ENCODE data around the gene EYS. TPM values are rescaled to one million over a fixed set of nuclear protein-coding genes. Genes with fewer than 3 reads are reported as not detected.
"Not testable (repeated sequence)": the region's sequence is repeated elsewhere in the genome, so short reads cannot be mapped to it uniquely, and the experiment has no call there.

The EYS gene
- total RNA-seq, 2 donors from 2014 or later = not detected

GRCh38 chr6:65402564-65402963, 304.5 kb downstream of the EYS start:
- Mint-ChIP-seq H3K4me1 (ENCODE audit: low read depth) (no peaks in the 10 kb centered on the region), H3K9me3 (peaks cover 6 to 7% of the 10 kb centered on the region in 2 donors), H3K27ac (no peak overlapping the region), H3K36me3 (ENCODE audit: insufficient read depth in 2 of 2) (no peaks in the 10 kb centered on the region), H3K4me3 (no peak overlapping the region), H3K27me3 (ENCODE audit: low read depth) (no peaks in the 10 kb centered on the region)
- no peak for DNase-seq
- no peak for ATAC-seq (replicated peaks in 1 of 2)

GRCh38 chr6:65399355-65400084, 307.5 kb downstream of the EYS start:
- peaks cover 4 to 22% of the 10 kb centered on the region in 2 donors for H3K9me3 Mint-ChIP-seq
- no peak overlapping the region for H3K4me3 Mint-ChIP-seq
- H3K4me1 Mint-ChIP-seq (ENCODE audit: low read depth) = no peaks in the 10 kb centered on the region
- no peak for ATAC-seq (replicated peaks in 1 of 2)
- H3K36me3 Mint-ChIP-seq (ENCODE audit: insufficient read depth in 2 of 2) = no peaks in the 10 kb centered on the region
- H3K27me3 Mint-ChIP-seq (ENCODE audit: low read depth) = no peaks in the 10 kb centered on the region
- no peak for DNase-seq
- no peak overlapping the region for H3K27ac Mint-ChIP-seq

- DNase-seq (no peak), ATAC-seq (replicated peaks in 1 of 2) (no peak)
- Mint-ChIP-seq H3K4me3 (no peak overlapping the region), H3K36me3 (ENCODE audit: insufficient read depth in 2 of 2) (no peaks in the 10 kb centered on the region), H3K9me3 (peaks cover 2 to 23% of the 10 kb centered on the region in 2 donors), H3K4me1 (ENCODE audit: low read depth) (no peaks in the 10 kb centered on the region), H3K27me3 (ENCODE audit: low read depth) (no peaks in the 10 kb centered on the region), H3K27ac (no peak overlapping the region)
These were observed 308.2 kb downstream of the EYS start for GRCh38 chr6:65398851-65399250.

DNA sequence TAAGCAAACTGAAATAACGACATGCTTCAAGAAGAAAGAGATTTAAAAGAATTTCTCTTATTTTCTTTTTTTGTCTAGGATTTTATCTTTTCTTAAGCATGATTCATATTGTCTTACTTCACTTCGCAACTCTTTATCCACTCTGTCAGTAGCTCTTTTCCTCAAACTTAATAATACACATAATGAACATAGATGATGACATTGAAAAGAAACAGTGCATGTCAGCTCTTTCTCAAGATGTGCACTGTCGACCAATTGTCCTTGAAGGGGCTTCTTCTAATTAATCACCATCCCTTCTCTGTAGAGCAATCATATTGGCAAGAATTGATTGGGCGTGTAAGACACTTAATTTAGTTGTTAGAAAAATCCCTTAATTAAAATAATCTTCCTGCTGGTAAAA, 356.5 kb downstream of the EYS start:
- H3K36me3 Mint-ChIP-seq (ENCODE audit: insufficient read depth in 2 of 2) = peaks cover 0 to 2% of the 10 kb centered on the region in 2 donors
- H3K4me1 Mint-ChIP-seq (ENCODE audit: low read depth) = no peaks in the 10 kb centered on the region
- H3K27me3 Mint-ChIP-seq (ENCODE audit: low read depth) = no peaks in the 10 kb centered on the region
- H3K4me3 Mint-ChIP-seq = no peak overlapping the region
- no peak overlapping the region for H3K27ac Mint-ChIP-seq
- ATAC-seq (replicated peaks in 1 of 2) (no peak), DNase-seq (no peak)
- H3K9me3 Mint-ChIP-seq = peaks cover 2 to 10% of the 10 kb centered on the region in 2 donors

DNA sequence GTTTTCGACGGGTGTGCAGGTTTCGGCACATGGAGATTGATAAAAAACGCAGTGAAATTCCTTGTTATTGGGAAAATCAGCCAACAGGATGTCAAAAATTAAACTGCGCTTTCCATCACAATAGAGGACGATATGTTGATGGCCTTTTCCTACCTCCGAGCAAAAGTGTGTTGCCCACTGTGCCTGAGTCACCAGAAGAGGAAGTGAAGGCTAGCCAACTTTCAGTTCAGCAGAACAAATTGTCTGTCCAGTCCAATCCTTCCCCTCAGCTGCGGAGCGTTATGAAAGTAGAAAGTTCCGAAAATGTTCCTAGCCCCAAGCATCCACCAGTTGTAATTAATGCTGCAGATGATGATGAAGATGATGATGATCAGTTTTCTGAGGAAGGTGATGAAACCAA, 404.4 kb downstream of the EYS start:
- H3K36me3 Mint-ChIP-seq (ENCODE audit: insufficient read depth in 2 of 2); H3K4me3 Mint-ChIP-seq; ATAC-seq (replicated peaks in 1 of 2); H3K9me3 Mint-ChIP-seq; H3K27me3 Mint-ChIP-seq (ENCODE audit: low read depth); H3K4me1 Mint-ChIP-seq (ENCODE audit: low read depth); H3K27ac Mint-ChIP-seq; DNase-seq: not testable (repeated sequence)

DNA sequence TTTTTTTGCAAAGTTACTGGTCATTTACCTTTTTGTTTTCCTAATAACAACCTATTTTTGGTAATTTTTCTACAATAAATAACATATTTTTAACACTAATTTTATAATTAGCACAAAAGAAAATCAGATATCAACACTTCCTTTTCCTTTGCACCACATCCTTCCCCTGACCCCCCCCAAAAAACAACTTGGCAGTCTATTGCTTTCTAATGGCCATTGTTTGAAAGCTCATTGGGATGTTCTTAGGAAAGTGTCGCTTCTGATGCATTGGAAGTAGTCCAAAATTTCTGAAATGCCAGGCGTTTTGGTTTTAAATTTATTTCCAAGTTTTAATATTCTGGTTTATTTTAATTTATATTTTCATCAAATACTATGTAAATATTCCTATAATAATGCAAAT, 407.8 kb downstream of the EYS start:
- Mint-ChIP-seq H3K36me3 (ENCODE audit: insufficient read depth in 2 of 2) (peaks cover 0 to 1% of the 10 kb centered on the region in 2 donors), H3K4me3 (no peak overlapping the region), H3K27ac (no peak overlapping the region), H3K27me3 (ENCODE audit: low read depth) (no peaks in the 10 kb centered on the region), H3K4me1 (ENCODE audit: low read depth) (no peaks in the 10 kb centered on the region), H3K9me3 (no peaks in the 10 kb centered on the region)
- ATAC-seq (replicated peaks in 1 of 2) (no peak), DNase-seq (no peak)

GRCh38 chr6:65295812-65296211, 411.2 kb downstream of the EYS start:
- peaks cover 3 to 8% of the 10 kb centered on the region in 2 donors for H3K9me3 Mint-ChIP-seq
- ATAC-seq (replicated peaks in 1 of 2) (no peak), DNase-seq (no peak)
- peaks cover 1 to 2% of the 10 kb centered on the region in 2 donors for H3K36me3 Mint-ChIP-seq (ENCODE audit: insufficient read depth in 2 of 2)
- no peak overlapping the region for H3K4me3 Mint-ChIP-seq
- H3K27ac Mint-ChIP-seq = no peak overlapping the region
- no peaks in the 10 kb centered on the region for H3K4me1 Mint-ChIP-seq (ENCODE audit: low read depth)
- no peaks in the 10 kb centered on the region for H3K27me3 Mint-ChIP-seq (ENCODE audit: low read depth)

DNA sequence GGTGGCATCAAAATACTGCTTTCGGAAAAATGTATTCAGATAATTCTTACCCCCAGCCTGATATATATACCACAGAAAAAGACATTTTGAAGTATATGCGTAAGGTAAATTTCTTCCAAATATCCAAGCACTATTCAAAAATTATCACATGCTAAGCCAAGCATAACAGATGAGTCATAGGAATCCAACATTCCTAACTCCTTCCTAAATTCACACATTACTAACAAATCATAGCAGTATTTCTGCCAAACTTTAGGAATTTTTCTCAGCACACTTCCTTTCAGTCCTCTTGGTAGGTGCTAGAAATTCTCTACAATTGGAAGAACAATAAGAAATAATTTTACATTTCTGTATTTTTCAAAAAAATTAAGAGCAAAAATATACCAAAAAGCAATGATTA, 417.5 kb downstream of the EYS start:
- peaks cover 3 to 8% of the 10 kb centered on the region in 2 donors for H3K9me3 Mint-ChIP-seq
- no peaks in the 10 kb centered on the region for H3K4me1 Mint-ChIP-seq (ENCODE audit: low read depth)
- DNase-seq (no peak), ATAC-seq (replicated peaks in 1 of 2) (no peak)
- H3K36me3 Mint-ChIP-seq (ENCODE audit: insufficient read depth in 2 of 2) = peaks cover 1% of the 10 kb centered on the region in 2 donors
- no peak overlapping the region for H3K4me3 Mint-ChIP-seq
- H3K27ac Mint-ChIP-seq = no peak overlapping the region
- no peaks in the 10 kb centered on the region for H3K27me3 Mint-ChIP-seq (ENCODE audit: low read depth)

- Mint-ChIP-seq H3K4me3 (no peak overlapping the region), H3K27ac (no peak overlapping the region), H3K27me3 (ENCODE audit: low read depth) (no peaks in the 10 kb centered on the region), H3K9me3 (no peaks in the 10 kb centered on the region), H3K4me1 (ENCODE audit: low read depth) (no peaks in the 10 kb centered on the region), H3K36me3 (ENCODE audit: insufficient read depth in 2 of 2) (no peaks in the 10 kb centered on the region)
- ATAC-seq (replicated peaks in 1 of 2) (no peak), DNase-seq (no peak)
These were observed 421.8 kb downstream of the EYS start for GRCh38 chr6:65285275-65285674.

DNA sequence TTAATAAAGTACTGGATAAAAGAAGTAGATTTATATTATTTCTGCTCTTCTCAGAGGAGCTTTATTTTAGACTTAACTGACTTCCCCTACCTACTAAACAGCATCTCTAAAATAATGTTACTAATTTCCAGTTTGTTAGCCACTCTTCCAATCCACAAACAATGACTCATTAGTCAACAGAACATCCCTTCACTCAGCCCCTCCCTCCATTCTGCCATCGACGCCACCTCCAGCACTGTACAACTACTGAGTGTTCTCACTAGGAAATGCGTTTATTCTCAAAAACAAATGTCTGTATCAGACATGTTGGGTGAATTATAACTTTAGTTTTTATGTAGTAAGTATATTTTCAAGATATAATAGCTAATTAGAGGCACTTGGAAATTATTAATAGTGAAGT, 427.0 kb downstream of the EYS start:
- no peak for ATAC-seq (replicated peaks in 1 of 2)
- H3K27ac Mint-ChIP-seq = no peak overlapping the region
- H3K27me3 Mint-ChIP-seq (ENCODE audit: low read depth) = no peaks in the 10 kb centered on the region
- H3K4me1 Mint-ChIP-seq (ENCODE audit: low read depth) = no peaks in the 10 kb centered on the region
- no peaks in the 10 kb centered on the region for H3K36me3 Mint-ChIP-seq (ENCODE audit: insufficient read depth in 2 of 2)
- H3K4me3 Mint-ChIP-seq = no peak overlapping the region
- peaks cover 2 to 7% of the 10 kb centered on the region in 2 donors for H3K9me3 Mint-ChIP-seq
- no peak for DNase-seq

DNA sequence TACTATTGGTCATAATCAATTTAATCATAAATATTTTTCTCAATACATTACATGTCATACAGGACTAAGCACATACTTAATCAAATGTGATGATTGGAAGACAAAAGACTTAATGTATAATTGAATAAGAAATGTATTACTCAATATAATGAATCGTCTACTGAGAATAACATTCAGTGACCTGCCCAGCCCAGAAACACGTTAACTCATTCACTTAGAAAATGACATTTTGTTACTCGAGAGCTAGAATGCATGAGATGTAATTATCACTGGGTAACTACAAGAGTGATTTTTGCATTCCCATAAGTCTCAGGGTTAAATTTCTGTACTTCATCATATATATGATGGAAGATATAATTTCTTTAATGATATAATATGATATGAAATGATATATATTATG, 444.8 kb downstream of the EYS start:
- no peak overlapping the region for H3K4me3 Mint-ChIP-seq
- no peak for ATAC-seq (replicated peaks in 1 of 2)

GRCh38 chr6:65259982-65260381, 447.0 kb downstream of the EYS start:
- Mint-ChIP-seq H3K36me3 (ENCODE audit: insufficient read depth in 2 of 2) (peaks cover 0 to 2% of the 10 kb centered on the region in 2 donors), H3K27ac (no peak overlapping the region), H3K4me1 (ENCODE audit: low read depth) (no peaks in the 10 kb centered on the region), H3K4me3 (no peak overlapping the region), H3K9me3 (peaks cover 2% of the 10 kb centered on the region in 2 donors), H3K27me3 (ENCODE audit: low read depth) (no peaks in the 10 kb centered on the region)
- no peak for ATAC-seq (replicated peaks in 1 of 2)
- DNase-seq = no peak

More for the DNA sequence above, 444.8 kb downstream of the EYS start:
- H3K4me1 Mint-ChIP-seq (ENCODE audit: low read depth) = no peaks in the 10 kb centered on the region
- H3K27me3 Mint-ChIP-seq (ENCODE audit: low read depth) = no peaks in the 10 kb centered on the region
- peaks cover 0 to 2% of the 10 kb centered on the region in 2 donors for H3K36me3 Mint-ChIP-seq (ENCODE audit: insufficient read depth in 2 of 2)
- no peak for DNase-seq
- peaks cover 2% of the 10 kb centered on the region in 2 donors for H3K9me3 Mint-ChIP-seq
- no peak overlapping the region for H3K27ac Mint-ChIP-seq

GRCh38 chr6:65259059-65259458, 448.0 kb downstream of the EYS start:
- DNase-seq = no peak
- Mint-ChIP-seq H3K9me3 (peaks cover 2 to 3% of the 10 kb centered on the region in 2 donors), H3K27ac (no peak overlapping the region), H3K36me3 (ENCODE audit: insufficient read depth in 2 of 2) (peaks cover 0 to 2% of the 10 kb centered on the region in 2 donors), H3K4me3 (no peak overlapping the region), H3K4me1 (ENCODE audit: low read depth) (no peaks in the 10 kb centered on the region), H3K27me3 (ENCODE audit: low read depth) (no peaks in the 10 kb centered on the region)
- no peak for ATAC-seq (replicated peaks in 1 of 2)

DNA sequence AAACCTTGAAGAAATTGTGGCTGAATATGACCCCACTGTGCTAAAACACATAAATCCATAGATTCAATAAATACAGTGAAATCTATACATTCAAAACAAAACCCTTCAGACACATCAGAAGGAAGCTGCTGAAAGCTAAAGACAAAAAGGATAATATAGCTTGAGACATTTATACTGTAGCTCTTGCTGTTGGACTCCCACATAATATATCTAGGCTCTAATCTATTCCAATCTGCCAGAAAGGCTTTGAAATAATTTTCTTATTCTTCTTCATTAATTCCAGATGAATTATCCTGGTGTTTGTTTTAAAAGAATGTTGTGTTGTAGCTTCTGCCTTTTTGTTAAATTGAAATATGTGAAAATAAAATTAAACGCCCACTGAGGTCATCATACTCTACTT, 454.0 kb downstream of the EYS start:
- no peak for DNase-seq
- H3K27me3 Mint-ChIP-seq (ENCODE audit: low read depth) = no peaks in the 10 kb centered on the region
- peaks cover 3 to 6% of the 10 kb centered on the region in 2 donors for H3K9me3 Mint-ChIP-seq
- H3K4me1 Mint-ChIP-seq (ENCODE audit: low read depth) = no peaks in the 10 kb centered on the region
- no peak overlapping the region for H3K4me3 Mint-ChIP-seq
- H3K27ac Mint-ChIP-seq = no peak overlapping the region
- no peak for ATAC-seq (replicated peaks in 1 of 2)
- H3K36me3 Mint-ChIP-seq (ENCODE audit: insufficient read depth in 2 of 2) = peaks cover 0 to 2% of the 10 kb centered on the region in 2 donors

All from activated T-cell treated with anti-CD3 and anti-CD28 coated beads, Interleukin-2, amount 50 U/mL, for 72 hours (primary cell).